CD4-positive, alpha-beta T cell treated with Interleukin-12 subunit alpha and Interleukin-12 subunit beta, for 1 hour (primary cell): ENCODE measurements around the gene KLHL7.
A peak's percentile ranks its signal among the peaks of the same experiment; 100 is the strongest.
"Not testable (repeated sequence)": the region's sequence is repeated elsewhere in the genome, so short reads cannot be mapped to it uniquely, and the experiment has no call there.

Source experiments
- DNase-seq: peaks from one replicate; pipeline ENCODE4 v3.0.0-alpha.2; 2020

KLHL7 gene

GRCh38 chr7:23109470-23109869 is 3.9 kb downstream of the KLHL7 start:
- DNase-seq, result no peak

DNA sequence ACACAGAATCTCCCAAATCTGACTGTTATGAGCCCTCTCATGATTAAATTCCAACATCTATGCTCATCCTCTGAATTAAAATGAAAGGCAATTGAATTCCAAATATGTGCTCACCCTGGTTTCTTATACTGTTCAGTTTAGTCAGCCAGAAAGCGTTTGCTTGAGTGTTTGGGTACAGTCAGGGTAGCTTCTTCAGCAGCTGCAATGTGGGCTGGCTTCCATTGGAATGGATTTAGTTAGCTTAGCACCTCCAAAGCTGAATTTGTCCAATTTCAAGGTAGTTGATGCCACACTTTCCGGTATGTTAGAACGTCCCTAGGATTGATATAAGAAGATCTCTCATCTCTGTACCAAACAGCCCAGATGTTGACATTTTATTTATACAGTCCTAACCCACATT is 9.3 kb downstream of the KLHL7 start:
- DNase-seq, result no peak

DNA sequence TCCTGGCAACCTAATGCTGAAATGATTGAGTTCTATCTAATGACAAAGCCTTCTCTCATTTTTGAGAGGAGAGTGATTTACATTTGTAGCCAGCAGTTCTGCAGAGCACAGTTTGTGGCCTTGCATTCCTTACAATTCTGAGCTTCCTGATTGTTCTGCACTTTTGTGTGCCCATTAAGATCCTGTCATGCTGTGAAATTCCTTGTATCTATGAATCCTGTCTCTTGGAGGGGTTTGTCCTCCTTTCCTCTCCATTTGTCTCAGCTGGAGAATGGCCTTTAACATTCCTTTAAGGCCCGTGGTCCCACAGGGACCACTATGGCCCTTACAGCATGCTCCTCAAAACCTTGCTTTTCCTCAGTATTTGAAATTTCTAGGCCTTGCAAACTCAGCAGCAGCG is 10.4 kb downstream of the KLHL7 start:
- no peak for DNase-seq

DNA sequence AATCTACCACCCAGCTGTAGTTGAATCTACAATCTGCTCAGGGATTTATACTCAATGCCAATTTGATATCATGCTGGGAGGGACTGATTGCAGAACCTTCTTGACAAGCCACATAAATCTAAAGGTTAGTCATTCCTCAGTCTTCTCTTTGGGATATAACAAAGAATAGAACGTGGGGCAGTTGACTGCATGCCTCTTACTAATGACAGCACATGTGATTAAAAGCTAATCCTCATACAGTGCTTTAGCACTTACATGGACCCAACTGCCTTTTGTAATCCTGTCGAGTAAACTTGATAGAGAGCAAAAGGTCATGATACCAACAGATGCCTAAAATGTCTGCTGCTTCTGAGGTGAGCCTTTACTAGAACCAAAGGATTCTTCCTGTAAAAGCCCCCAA is 12.3 kb downstream of the KLHL7 start:
- DNase-seq, result no peak

GRCh38 chr7:23120106-23120505 is 14.5 kb downstream of the KLHL7 start:
- DNase-seq, result no peak

GRCh38 chr7:23121165-23121564 is 15.6 kb downstream of the KLHL7 start:
- no peak for DNase-seq

- DNase-seq, result no peak
These were observed 17.4 kb downstream of the KLHL7 start for GRCh38 chr7:23123007-23123406.

GRCh38 chr7:23123465-23123864 is 17.9 kb downstream of the KLHL7 start:
- DNase-seq, result no peak

- DNase-seq, result no peak
These were observed 23.5 kb downstream of the KLHL7 start for GRCh38 chr7:23129036-23129435.

- DNase-seq, result not testable (repeated sequence)
These were observed 26.2 kb downstream of the KLHL7 start for GRCh38 chr7:23131799-23132198.

DNA sequence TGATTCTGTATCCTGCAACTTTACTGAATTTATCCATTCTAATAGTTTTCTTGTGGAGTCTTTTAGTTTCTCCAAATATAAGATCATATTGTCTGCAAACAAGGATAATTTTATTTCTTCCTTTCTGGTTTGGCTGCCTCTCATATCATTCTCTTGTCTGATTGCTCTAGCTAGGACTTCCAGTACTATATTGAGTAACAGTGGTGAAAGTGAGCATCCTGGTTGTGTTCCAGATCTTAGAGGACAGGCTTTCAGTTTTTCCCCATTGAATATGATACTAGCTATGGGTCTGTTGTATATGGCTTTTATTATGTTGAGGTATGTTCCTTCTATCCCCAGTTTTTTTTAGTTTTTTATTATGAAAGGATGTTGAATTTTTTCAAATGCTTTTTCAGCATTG is 28.2 kb downstream of the KLHL7 start:
- no peak for DNase-seq

GRCh38 chr7:23135755-23136154 is 30.2 kb downstream of the KLHL7 start:
- no peak for DNase-seq

GRCh38 chr7:23136216-23136615 is 30.6 kb downstream of the KLHL7 start:
- DNase-seq, result no peak

- no peak for DNase-seq
These were observed 52.1 kb downstream of the KLHL7 start for GRCh38 chr7:23157679-23158078.

GRCh38 chr7:23158546-23158945 is 53.0 kb downstream of the KLHL7 start:
- DNase-seq, result no peak

DNA sequence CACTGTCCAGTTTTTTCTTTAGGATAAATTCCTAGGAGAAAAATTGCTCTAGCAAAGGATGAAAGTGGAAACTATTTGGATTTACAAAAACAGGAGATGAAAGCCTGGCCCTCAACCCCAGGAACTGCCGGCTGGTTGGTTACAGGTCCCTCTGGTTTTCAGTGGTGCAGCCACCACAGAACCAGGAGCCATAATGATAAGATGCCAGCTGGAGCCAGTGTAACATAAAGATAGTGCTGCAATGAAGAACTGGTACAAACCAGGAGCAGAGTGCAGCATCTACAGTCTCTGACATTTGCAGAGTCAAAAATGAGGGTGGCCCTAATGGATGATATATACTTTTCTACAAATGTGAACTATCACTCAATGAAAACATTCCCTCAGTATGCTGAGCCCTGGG is 55.9 kb downstream of the KLHL7 start:
- DNase-seq, result no peak

- no peak for DNase-seq
These were observed 59.3 kb downstream of the KLHL7 start for GRCh38 chr7:23164846-23165245.

- DNase-seq, result no peak
These were observed 59.7 kb downstream of the KLHL7 start for GRCh38 chr7:23165316-23165715.

GRCh38 chr7:23167691-23168090 is 62.1 kb downstream of the KLHL7 start:
- no peak for DNase-seq

DNA sequence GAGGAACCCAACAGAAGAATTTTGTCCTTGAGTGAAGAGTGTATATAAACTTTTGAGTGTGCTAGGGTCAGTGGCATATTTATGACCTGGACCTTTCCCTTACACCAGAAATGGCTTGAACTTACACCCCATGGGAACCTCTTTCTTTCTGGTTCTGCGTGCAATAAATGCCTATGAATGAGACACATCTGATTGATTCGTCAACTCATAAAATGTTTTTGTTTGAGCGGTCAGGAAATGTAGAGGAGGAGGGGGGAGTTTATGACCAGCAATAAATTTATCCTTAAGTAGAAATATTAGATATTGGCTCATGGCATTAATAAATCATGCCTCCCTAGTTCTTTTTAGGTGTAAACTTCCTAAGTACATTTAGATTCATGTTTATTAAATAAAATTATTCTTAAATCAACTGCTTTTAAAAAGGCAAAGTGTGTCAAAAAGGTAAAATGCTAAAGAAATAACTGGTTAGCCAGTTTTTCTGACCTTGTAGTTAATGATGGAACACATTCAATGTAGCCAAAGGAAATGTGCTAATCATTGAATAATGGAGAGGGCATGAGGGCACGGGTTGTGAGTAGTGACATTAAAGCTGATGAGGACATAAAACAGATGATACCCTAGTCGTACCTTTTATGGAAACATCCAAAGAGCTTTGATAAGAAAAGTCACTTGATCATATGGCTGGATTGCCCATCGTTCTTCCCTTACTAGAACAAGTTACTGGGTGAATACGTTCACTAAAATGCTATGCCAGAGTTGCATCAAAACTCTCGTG is 62.7 kb downstream of the KLHL7 start:
- no peak for DNase-seq

DNA sequence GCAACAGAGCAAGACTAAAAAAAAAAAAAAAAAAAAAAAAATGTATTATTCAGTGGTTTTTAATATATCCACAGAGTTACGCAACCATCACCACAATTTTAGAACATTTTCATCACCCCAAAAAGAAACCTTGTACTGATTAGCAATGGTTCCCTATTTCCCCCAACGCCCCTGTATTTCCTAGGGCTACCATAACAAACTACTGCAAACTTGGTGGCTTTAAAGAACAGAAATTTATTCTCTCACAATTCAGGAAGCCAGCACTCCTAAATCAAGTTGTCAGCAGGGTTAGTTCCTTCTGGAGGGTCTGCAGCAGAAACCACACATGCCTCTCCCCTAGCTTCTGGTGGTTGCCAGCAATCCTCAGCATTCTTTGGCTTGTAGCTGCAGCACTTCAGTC is 70.4 kb downstream of the KLHL7 start:
- no peak for DNase-seq

- DNase-seq, result peak; percentile 95
These were observed 76.3 kb downstream of the KLHL7 start, which contains the start of gene NUP42 for GRCh38 chr7:23181684-23182553. TSS of gene NUP42 (plus strand) at chr7:23182048. CDS start at chr7:23182086, 38 bp downstream.

DNA sequence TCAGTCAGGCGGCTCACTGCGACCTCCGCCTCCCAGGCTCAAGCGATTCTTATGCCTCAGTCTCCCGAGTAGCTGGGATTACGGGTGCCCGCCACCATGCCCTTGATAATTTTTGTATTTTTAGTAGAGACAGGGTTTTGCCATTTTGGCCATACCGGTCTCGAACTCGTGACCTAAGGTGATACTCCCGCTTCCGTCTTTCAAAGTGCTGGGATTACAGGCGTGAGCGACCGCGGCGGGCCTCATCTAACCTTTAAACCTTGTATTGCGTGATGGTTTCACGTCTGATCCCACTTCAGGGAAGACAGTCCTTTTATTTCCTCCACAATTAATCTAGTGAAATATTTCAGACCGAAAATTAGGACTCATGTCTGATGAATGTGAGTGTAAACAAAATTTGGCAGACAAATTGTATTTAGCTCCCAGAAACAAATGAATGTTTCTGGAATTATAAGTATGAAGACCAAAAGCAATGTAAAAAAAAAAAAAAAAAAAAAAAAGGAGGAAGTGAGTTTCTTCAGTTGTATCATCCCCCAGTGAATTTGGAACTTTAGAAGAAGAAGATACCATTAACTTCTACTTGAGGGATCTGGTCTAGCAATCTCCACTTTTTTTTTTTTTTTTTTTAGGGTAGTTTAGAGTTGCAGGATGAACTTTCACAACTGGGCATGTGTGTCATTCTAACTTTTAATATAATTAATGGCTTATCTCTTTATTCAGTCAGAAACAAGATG is 77.9 kb downstream of the KLHL7 start:
- no peak for DNase-seq
